ENCODE data around the gene KRTAP12-1. TPM values are rescaled to one million over a fixed set of nuclear protein-coding genes. Genes with fewer than 3 reads are reported as not detected.

KRTAP12-1 gene
- total RNA-seq, 2 experiments from 2014 or later: not detected

DNA sequence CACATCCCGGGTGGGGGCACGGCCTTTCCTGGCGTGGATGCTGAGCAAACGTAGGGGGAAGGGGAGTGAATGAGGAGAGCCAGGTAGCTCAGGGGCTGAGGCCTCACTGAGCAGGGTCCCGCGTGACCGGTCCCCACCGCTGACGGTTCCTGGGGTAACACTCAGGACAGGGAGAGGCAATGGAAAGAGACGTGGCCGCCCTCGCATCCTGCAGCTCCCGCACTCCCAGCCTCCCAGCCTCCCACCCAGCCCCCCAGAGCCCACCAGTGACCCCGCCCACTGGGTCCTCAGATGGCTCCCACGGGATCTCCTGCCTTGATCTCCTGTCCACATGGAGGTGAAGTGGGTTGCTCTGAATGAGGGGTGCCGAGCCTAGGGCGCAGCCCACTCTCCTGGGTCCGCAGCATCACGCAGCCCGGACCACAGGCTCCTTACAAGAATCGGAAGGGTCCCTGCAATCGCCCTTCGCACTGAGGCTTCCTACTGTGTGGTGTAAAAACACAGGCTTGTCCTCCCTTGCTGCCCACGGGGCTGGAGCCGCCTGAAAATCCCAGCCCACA lies 27.0 kb upstream of the KRTAP12-1 start:
- no peak overlapping the region for H3K27ac ChIP-seq (ENCODE audit: low read depth in 1 of 2, low read length in 2 of 2)
- H3K27me3 ChIP-seq (ENCODE audit: control insufficient read depth in 1 of 2, insufficient read depth in 2 of 2, low read length in 2 of 2): peaks cover 85 to 88% of the 10 kb centered on the region in 2 experiments
- intact Hi-C loops (cut with DNase I, micrococcal nuclease): no loop called here
- H3K9me3 ChIP-seq (ENCODE audit: control insufficient read depth in 1 of 2, insufficient read depth in 1 of 2, low read length in 2 of 2): peaks cover 7 to 60% of the 10 kb centered on the region in 2 experiments
- no peak for ATAC-seq (ENCODE audit: poor library complexity)
- peak in 1 of 14 experiments; percentile 30 for DNase-seq
- POLR2A ChIA-PET: interaction anchor here (1.0 kb wide), 1 partner anchor 52 kb away, joined by 4 read pairs; the partner anchor contains the start of gene KRTAP12-3
- Mint-ChIP-seq H3K9me3 (no peaks in the 10 kb centered on the region), H3K36me3 (ENCODE audit: low read depth) (no peaks in the 10 kb centered on the region), H3K27ac (no peak overlapping the region), H3K27me3 (peaks cover 93% of the 10 kb centered on the region), H3K4me3 (peak overlapping the region; percentile 62), H3K4me1 (ENCODE audit: low read depth) (peaks cover 26% of the 10 kb centered on the region)
- no peaks in the 10 kb centered on the region for H3K36me3 ChIP-seq (ENCODE audit: insufficient read depth, low read length)
- peak overlapping the region; percentile 5 for H3K4me3 ChIP-seq (ENCODE audit: low read length)
- CTCF ChIA-PET: no interaction called here
- peaks cover 54% of the 10 kb centered on the region for H3K4me1 ChIP-seq (ENCODE audit: insufficient read depth, low read length)
- no peak for TF ChIP-seq CTCF (IDR thresholded peaks at IDR 0.05)

GRCh38 chr21:44708213-44708865 lies 26.4 kb upstream of the KRTAP12-1 start:
- H3K4me3 ChIP-seq (ENCODE audit: low read length): no peak overlapping the region
- no peak for ATAC-seq (ENCODE audit: poor library complexity)
- ChIA-PET CTCF (no interaction called here), POLR2A (interaction anchor here (1.0 kb wide), 1 partner anchor 51 kb away, joined by 4 read pairs; the partner anchor contains the start of gene KRTAP12-3)
- H3K36me3 Mint-ChIP-seq (ENCODE audit: low read depth): no peaks in the 10 kb centered on the region
- H3K36me3 ChIP-seq (ENCODE audit: insufficient read depth, low read length): no peaks in the 10 kb centered on the region
- peaks cover 7 to 66% of the 10 kb centered on the region in 2 experiments for H3K9me3 ChIP-seq (ENCODE audit: control insufficient read depth in 1 of 2, insufficient read depth in 1 of 2, low read length in 2 of 2)
- TF ChIP-seq CTCF (IDR thresholded peaks at IDR 0.05): no peak
- H3K9me3 Mint-ChIP-seq: no peaks in the 10 kb centered on the region
- peaks cover 85 to 87% of the 10 kb centered on the region in 2 experiments for H3K27me3 ChIP-seq (ENCODE audit: control insufficient read depth in 1 of 2, insufficient read depth in 2 of 2, low read length in 2 of 2)
- no peak overlapping the region for H3K27ac Mint-ChIP-seq
- H3K27ac ChIP-seq (ENCODE audit: low read depth in 1 of 2, low read length in 2 of 2): no peak overlapping the region
- peak in 1 of 14 experiments; percentile 32 for DNase-seq
- peaks cover 26% of the 10 kb centered on the region for H3K4me1 Mint-ChIP-seq (ENCODE audit: low read depth)
- intact Hi-C loops (cut with DNase I, micrococcal nuclease): no loop called here
- peaks cover 54% of the 10 kb centered on the region for H3K4me1 ChIP-seq (ENCODE audit: insufficient read depth, low read length)
- peaks cover 91% of the 10 kb centered on the region for H3K27me3 Mint-ChIP-seq
- H3K4me3 Mint-ChIP-seq: no peak overlapping the region

DNA sequence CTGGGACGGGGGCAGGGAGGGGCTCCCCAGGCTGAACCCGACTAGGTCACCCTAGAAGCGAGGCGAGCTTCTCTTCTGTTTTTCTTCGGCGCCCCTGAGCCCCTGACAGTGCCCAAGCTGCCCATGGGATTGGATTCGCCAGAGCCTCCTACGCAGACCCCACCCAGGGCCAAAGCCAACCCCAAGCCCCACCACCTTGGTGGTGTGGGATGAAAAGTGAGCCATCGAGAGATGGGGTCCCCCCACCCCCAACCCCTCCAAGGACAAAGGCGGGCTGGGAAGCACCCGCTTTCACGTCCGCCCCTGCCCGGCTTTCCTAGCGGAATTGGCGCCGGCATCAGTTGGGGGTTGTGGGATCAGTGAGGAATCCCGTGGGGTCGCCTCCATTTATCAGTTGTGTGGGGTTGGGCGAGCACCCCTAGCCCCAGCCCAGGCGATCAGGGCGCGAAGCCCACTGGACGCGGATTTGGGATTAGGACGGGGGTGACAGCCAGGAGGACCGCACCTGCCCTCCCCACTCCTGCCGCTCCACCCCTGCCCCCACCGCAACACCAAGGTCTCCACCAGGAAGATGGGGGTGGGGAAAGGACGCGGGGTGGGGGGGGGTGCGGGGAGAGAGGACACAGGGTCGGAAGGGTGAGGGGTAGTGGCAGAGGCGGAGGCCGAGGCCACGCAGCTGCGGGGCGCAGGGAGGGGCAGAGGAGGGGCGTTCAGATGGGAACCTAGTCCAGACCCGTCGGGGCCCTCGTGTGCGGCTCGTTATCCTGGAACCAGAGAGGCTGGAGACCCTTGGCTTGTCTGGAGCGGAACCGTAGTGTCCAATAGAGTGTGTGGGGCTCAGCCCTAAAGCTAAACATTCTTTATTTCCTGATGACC lies 25.0 kb upstream of the KRTAP12-1 start:
- peaks cover 84 to 87% of the 10 kb centered on the region in 2 experiments for H3K27me3 ChIP-seq (ENCODE audit: control insufficient read depth in 1 of 2, insufficient read depth in 2 of 2, low read length in 2 of 2)
- no peak overlapping the region for H3K4me3 Mint-ChIP-seq
- no peak for ATAC-seq (ENCODE audit: poor library complexity)
- H3K4me1 ChIP-seq (ENCODE audit: insufficient read depth, low read length): peaks cover 50% of the 10 kb centered on the region
- no peak for TF ChIP-seq CTCF (IDR thresholded peaks at IDR 0.05)
- peaks cover 26% of the 10 kb centered on the region for H3K4me1 Mint-ChIP-seq (ENCODE audit: low read depth)
- H3K27me3 Mint-ChIP-seq: peaks cover 92% of the 10 kb centered on the region
- intact Hi-C loops (cut with DNase I, micrococcal nuclease): no loop called here
- H3K9me3 Mint-ChIP-seq: no peaks in the 10 kb centered on the region
- POLR2A ChIA-PET: no interaction called here
- no peak overlapping the region for H3K27ac ChIP-seq (ENCODE audit: low read depth in 1 of 2, low read length in 2 of 2)
- CTCF ChIA-PET: no interaction called here
- no peak overlapping the region for H3K27ac Mint-ChIP-seq
- peaks cover 7 to 61% of the 10 kb centered on the region in 2 experiments for H3K9me3 ChIP-seq (ENCODE audit: control insufficient read depth in 1 of 2, insufficient read depth in 1 of 2, low read length in 2 of 2)
- H3K36me3 Mint-ChIP-seq (ENCODE audit: low read depth): no peaks in the 10 kb centered on the region
- H3K36me3 ChIP-seq (ENCODE audit: insufficient read depth, low read length): no peaks in the 10 kb centered on the region
- no peak overlapping the region for H3K4me3 ChIP-seq (ENCODE audit: low read length)
- no peak for DNase-seq
